MM.1S (cell line): ENCODE measurements around the gene ZBTB42.

Experiments used
- EZH2 ChIP-seq: fragments of 300-600 bp; sonication (generic); optimal IDR thresholded peaks from 2 replicates; pipeline ENCODE3; 2017; ENCODE audit warnings: low read depth, mild to moderate bottlenecking, antibody characterized with exemption, low read length, mixed read lengths
- EZH2phosphoT487 ChIP-seq: fragments of 300-600 bp; sonication (generic); IDR thresholded peaks from 2 replicates; pipeline ENCODE4 v1.6.1; 2018; ENCODE audit warnings: antibody characterized with exemption, low read length
- TF ChIP-seq, protein P1 (sequence below): fragments of 300-600 bp; sonication (generic); IDR thresholded peaks from 2 replicates; pipeline ENCODE4 v1.5.1; 2016; ENCODE audit warnings: antibody characterized with exemption, low read length, mixed read lengths

DNA sequence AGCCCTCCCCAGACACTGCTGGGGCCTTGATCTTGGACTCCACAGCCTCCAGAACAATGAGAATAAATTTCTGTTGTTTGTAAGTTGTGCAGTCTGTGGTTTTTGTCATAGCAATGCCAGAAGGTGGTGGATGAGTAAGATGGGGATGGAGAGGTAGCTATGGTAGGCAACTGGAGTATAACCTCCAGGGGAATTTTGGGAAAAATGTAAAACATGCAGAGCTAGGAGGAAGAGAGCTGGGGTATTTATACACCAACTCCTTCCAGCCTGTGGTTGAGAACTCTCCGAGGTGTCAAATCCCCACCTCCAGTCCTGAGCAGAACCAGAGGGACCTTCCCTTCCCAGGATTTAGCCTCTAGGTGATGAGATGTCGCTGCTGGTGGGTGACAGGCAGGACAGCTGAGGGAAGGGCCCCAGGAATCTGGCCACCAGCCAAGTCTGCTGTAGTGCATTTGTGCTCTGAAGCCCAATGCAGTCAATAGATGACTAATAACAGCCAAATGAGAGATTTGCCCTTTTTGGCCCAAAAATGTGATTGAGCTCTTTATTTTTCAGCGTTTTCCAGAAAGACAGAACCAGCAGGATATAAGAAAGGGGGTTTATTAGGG lies 45.0 kb downstream of the ZBTB42 start:
- TF ChIP-seq, protein P1, sequence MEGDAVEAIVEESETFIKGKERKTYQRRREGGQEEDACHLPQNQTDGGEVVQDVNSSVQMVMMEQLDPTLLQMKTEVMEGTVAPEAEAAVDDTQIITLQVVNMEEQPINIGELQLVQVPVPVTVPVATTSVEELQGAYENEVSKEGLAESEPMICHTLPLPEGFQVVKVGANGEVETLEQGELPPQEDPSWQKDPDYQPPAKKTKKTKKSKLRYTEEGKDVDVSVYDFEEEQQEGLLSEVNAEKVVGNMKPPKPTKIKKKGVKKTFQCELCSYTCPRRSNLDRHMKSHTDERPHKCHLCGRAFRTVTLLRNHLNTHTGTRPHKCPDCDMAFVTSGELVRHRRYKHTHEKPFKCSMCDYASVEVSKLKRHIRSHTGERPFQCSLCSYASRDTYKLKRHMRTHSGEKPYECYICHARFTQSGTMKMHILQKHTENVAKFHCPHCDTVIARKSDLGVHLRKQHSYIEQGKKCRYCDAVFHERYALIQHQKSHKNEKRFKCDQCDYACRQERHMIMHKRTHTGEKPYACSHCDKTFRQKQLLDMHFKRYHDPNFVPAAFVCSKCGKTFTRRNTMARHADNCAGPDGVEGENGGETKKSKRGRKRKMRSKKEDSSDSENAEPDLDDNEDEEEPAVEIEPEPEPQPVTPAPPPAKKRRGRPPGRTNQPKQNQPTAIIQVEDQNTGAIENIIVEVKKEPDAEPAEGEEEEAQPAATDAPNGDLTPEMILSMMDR = no peak
- no peak for TF ChIP-seq EZH2
- no peak for TF ChIP-seq EZH2phosphoT487
